Tibial artery (tissue), 4 donors: ENCODE measurements around the gene VN1R5.
"Not testable (repeated sequence)": the region's sequence is repeated elsewhere in the genome, so short reads cannot be mapped to it uniquely, and the experiment has no call there.

Experiments
- DNase-seq, 2 donors: peaks; one replicate each; pipeline ENCODE4 v3.0.0-alpha.2; 2019
- H3K27ac ChIP-seq, 2 donors: fragments of 200-600 bp; sonication (generic) in 1 of 2; 1 replicate in 1 of 2; 2 replicates in 1 of 2; pipeline ENCODE4 v1.5.1; 2018 to 2019; ENCODE audit warnings: mild to moderate bottlenecking in 1 of 2
- H3K27me3 ChIP-seq, 2 donors: fragments of 200-600 bp; sonication (generic) in 1 of 2; one replicate each; pipeline versions ENCODE4 v1.5.1 to v1.6.0; 2016 to 2019
- H3K36me3 ChIP-seq, 3 donors: fragments of 200-600 bp; sonication (generic) in 2 of 3; one replicate each; pipeline ENCODE4 v1.5.1; 2016 to 2019; ENCODE audit warnings: mild to moderate bottlenecking in 2 of 3
- H3K4me1 ChIP-seq, 4 donors: fragments of 200-600 bp; sonication (generic) in 2 of 4; 1 replicate in 3 of 4; 2 replicates in 1 of 4; pipeline ENCODE4 v1.5.1; 2016 to 2019
- H3K4me3 ChIP-seq, 2 donors: fragments of 200-600 bp; sonication (generic) in 1 of 2; 1 replicate in 1 of 2; 2 replicates in 1 of 2; pipeline ENCODE4 v1.5.1; 2018 to 2019; ENCODE audit warnings: mild to moderate bottlenecking in 2 of 2
- H3K9me3 ChIP-seq, 3 donors: fragments of 200-600 bp; sonication (generic) in 1 of 3; one replicate each; pipeline ENCODE4 v1.5.1; 2016 to 2019
- intact Hi-C: fragments of 100-400 bp; cut with DNase I; formaldehyde crosslinking; loops from one replicate; pipeline ENCODE4 v1.15.0; 2023; ENCODE audit warnings: low total_unique reads
- TF ChIP-seq, protein P1 (sequence below), 2 experiments: fragments of 200-600 bp in 1 of 2; fragments of 450-650 bp in 1 of 2; IDR thresholded peaks; one replicate each; pipeline ENCODE4 v1.5.1; 2017 to 2019; ENCODE audit warnings: antibody characterized with exemption in 2 of 2, mild to moderate bottlenecking in 1 of 2, moderate library complexity in 1 of 2

The VN1R5 gene

GRCh38 chr1:247288341-247288740 is 32.5 kb downstream of the VN1R5 start:
- TF ChIP-seq, protein P1, sequence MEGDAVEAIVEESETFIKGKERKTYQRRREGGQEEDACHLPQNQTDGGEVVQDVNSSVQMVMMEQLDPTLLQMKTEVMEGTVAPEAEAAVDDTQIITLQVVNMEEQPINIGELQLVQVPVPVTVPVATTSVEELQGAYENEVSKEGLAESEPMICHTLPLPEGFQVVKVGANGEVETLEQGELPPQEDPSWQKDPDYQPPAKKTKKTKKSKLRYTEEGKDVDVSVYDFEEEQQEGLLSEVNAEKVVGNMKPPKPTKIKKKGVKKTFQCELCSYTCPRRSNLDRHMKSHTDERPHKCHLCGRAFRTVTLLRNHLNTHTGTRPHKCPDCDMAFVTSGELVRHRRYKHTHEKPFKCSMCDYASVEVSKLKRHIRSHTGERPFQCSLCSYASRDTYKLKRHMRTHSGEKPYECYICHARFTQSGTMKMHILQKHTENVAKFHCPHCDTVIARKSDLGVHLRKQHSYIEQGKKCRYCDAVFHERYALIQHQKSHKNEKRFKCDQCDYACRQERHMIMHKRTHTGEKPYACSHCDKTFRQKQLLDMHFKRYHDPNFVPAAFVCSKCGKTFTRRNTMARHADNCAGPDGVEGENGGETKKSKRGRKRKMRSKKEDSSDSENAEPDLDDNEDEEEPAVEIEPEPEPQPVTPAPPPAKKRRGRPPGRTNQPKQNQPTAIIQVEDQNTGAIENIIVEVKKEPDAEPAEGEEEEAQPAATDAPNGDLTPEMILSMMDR (IDR thresholded peaks at IDR 0.05): no peak
- intact Hi-C loops: no loop called here
- Histone ChIP-seq H3K9me3 (peaks cover 0 to 6% (median 0%) of the 10 kb centered on the region in 3 donors), H3K36me3 (no peaks in the 10 kb centered on the region), H3K27ac (no peak overlapping the region), H3K27me3 (no peaks in the 10 kb centered on the region), H3K4me1 (no peaks in the 10 kb centered on the region), H3K4me3 (no peak overlapping the region)
- peak in 1 of 2 donors; percentile 15 for DNase-seq

- H3K9me3 ChIP-seq, H3K4me1 ChIP-seq, intact Hi-C loops, H3K4me3 ChIP-seq, H3K36me3 ChIP-seq, H3K27me3 ChIP-seq, H3K27ac ChIP-seq: not testable (repeated sequence)
- DNase-seq: peak in 1 of 2 donors; percentile 3
Observed at GRCh38 chr1:247289274-247289892, 33.5 kb downstream of the VN1R5 start.

DNA sequence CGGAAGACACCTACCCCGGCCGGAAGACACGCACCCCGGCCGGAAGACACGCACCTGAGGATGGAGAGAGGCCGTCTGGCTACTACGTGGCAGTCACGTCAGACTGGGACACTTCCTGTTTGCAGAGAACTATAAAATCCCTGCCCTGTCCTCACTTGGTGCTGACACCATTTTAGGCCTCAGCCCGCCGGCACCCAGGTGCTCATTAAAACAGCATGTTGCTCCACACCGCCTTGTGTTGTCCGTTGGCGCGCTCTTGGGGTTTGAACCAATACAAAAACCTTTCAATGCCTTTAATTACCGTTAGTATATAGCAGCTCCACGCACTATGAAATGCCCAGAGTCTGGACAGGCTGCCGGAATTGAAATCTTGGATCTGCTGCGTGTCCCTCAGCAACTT is 34.7 kb downstream of the VN1R5 start:
- Histone ChIP-seq H3K4me3 (no peak overlapping the region), H3K27ac (no peak overlapping the region), H3K36me3 (no peaks in the 10 kb centered on the region), H3K9me3 (peaks cover 0 to 6% (median 0%) of the 10 kb centered on the region in 3 donors), H3K4me1 (no peaks in the 10 kb centered on the region), H3K27me3 (no peaks in the 10 kb centered on the region)
- intact Hi-C loops: no loop called here
- DNase-seq: no peak
- TF ChIP-seq, protein P1 (IDR thresholded peaks at IDR 0.05): no peak

- Histone ChIP-seq H3K27ac (no peak overlapping the region), H3K4me1 (no peaks in the 10 kb centered on the region), H3K27me3 (no peaks in the 10 kb centered on the region), H3K4me3 (no peak overlapping the region), H3K36me3 (no peaks in the 10 kb centered on the region), H3K9me3 (peaks cover 0 to 6% (median 0%) of the 10 kb centered on the region in 3 donors)
- TF ChIP-seq, protein P1 (IDR thresholded peaks at IDR 0.05): no peak
- intact Hi-C loops: no loop called here
- DNase-seq: peak in 1 of 2 donors; percentile 28
Observed at GRCh38 chr1:247291161-247291560, 35.3 kb downstream of the VN1R5 start.

DNA sequence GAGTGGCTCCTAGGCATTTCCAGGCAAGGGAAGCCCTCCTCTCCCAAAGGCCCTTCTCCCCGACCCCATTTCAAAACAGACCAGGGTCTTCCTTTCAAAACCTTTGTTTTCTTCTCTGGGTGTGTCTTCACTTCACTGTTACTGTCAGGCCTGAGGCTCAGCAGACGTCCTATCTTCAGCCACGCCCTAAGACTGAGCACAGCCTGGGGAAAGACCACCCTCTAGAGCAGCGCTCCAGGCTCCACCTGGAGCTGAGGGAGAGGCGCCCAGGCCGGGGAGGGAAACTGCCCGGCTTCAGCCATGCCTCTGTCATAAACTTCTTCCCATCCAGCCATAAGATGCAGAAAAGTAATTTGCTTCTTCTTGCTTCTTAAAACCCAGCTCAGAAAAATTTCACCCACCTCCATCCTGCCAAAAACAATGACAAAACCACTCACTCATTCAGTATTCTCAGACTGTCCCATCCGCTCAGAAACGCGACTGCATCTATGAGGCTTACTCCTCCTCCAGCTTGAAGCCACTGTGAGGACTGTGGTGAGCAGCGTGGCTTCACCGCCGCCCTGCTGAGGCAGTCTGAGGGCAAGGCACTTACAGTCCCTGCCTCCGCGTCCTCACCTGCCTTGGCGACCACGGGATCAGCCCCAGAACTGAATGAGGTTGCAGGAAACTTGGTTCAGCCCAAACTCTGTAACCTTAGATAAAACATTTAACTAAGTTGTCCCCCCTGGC is 36.1 kb downstream of the VN1R5 start:
- TF ChIP-seq, protein P1 (IDR thresholded peaks at IDR 0.05): no peak
- no peak overlapping the region for H3K27ac ChIP-seq
- peak in 1 of 2 donors; percentile 45 for DNase-seq
- no peaks in the 10 kb centered on the region for H3K36me3 ChIP-seq
- H3K9me3 ChIP-seq: no peaks in the 10 kb centered on the region
- no peaks in the 10 kb centered on the region for H3K4me1 ChIP-seq
- no peaks in the 10 kb centered on the region for H3K27me3 ChIP-seq
- intact Hi-C loops: no loop called here
- no peak overlapping the region for H3K4me3 ChIP-seq

DNA sequence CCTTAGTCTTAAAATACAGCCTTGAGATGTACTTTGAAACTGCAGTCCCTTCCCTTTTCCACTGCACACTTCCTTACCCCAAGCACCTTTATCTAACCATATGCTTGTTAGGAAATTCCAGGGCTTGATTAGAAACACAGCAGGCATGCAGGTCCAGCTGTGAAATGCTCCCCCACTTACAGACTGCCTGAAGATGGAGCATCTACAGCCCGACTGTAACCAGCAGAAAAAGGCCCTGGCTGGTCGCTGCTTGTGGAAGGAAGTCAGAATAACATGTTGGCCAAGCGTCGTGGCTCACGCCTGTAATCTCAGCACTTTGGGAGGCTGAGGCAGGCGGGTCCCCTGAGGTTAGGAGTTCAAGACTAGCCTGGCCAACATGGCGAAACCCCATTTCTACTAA is 37.2 kb downstream of the VN1R5 start:
- no peaks in the 10 kb centered on the region for H3K36me3 ChIP-seq
- H3K27me3 ChIP-seq: no peaks in the 10 kb centered on the region
- TF ChIP-seq, protein P1 (IDR thresholded peaks at IDR 0.05): no peak
- no peak overlapping the region for H3K27ac ChIP-seq
- H3K4me1 ChIP-seq: no peaks in the 10 kb centered on the region
- H3K9me3 ChIP-seq: no peaks in the 10 kb centered on the region
- peak in 1 of 2 donors; percentile 38 for DNase-seq
- intact Hi-C loops: no loop called here
- H3K4me3 ChIP-seq: no peak overlapping the region
